ENCODE data around the gene FN3K. TPM values are rescaled to one million over a fixed set of nuclear protein-coding genes. Genes with fewer than 3 reads are reported as not detected.

The FN3K gene
- total and polyA plus RNA-seq, 2 of the 8 experiments (the other 6 are each of a cell fraction or from before 2014, with no cell fraction given): 0.88 to 14.2 TPM

- no peak for TF ChIP-seq SUZ12 (IDR thresholded peaks at IDR 0.05; ENCODE audit: low read length)
- TF ChIP-seq POU5F1 (IDR thresholded peaks at IDR 0.05; ENCODE audit: low read depth, low read length): no peak
- no peak for TF ChIP-seq RXRA (IDR thresholded peaks at IDR 0.05; ENCODE audit: insufficient read depth, low read depth, low read length)
- no peak for TF ChIP-seq EP300 (IDR thresholded peaks at IDR 0.05; ENCODE audit: borderline replicate concordance in 1 of 2, low read depth in 2 of 2, low read length in 2 of 2)
- TF ChIP-seq SP2 (IDR thresholded peaks at IDR 0.05; ENCODE audit: low read length): no peak
- no peak for TF ChIP-seq ZNF274 (IDR thresholded peaks at IDR 0.05; ENCODE audit: borderline replicate concordance, extremely low read depth, low read length)
- TF ChIP-seq BACH1 (IDR thresholded peaks at IDR 0.05; ENCODE audit: low read length): peak; percentile 77
- TF ChIP-seq KDM5A (IDR thresholded peaks at IDR 0.05; ENCODE audit: low read length): no peak
- TF ChIP-seq HDAC6 (IDR thresholded peaks at IDR 0.05; ENCODE audit: low read depth, low read length): no peak
- no peak for TF ChIP-seq CHD1 (IDR thresholded peaks at IDR 0.05; ENCODE audit: low read depth, low read length)
- TF ChIP-seq FOSL1 (IDR thresholded peaks at IDR 0.05; ENCODE audit: insufficient read depth, low read depth, low read length): no peak
- TF ChIP-seq MAFK (IDR thresholded peaks at IDR 0.05; ENCODE audit: low read depth, low read length): no peak
- TF ChIP-seq SIN3A (conservative IDR thresholded peaks at IDR 0.05 in 1 of 2, IDR thresholded peaks at IDR 0.05 in 1 of 2; ENCODE audit: low read depth in 1 of 2, low read length in 2 of 2): 0 out of 4 replicates have a peak, but pooled peaks have one; percentile 5 to 48
- TF ChIP-seq RFX5 (IDR thresholded peaks at IDR 0.05; ENCODE audit: borderline replicate concordance, low read depth, low read length): no peak
- TF ChIP-seq CTBP2 (IDR thresholded peaks at IDR 0.05; ENCODE audit: borderline replicate concordance, insufficient read depth, insufficient read length, low read length): peak; percentile 52
- TF ChIP-seq CBX8 (IDR thresholded peaks at IDR 0.05; ENCODE audit: borderline replicate concordance, low read depth, low read length): no peak
- no peak for TF ChIP-seq EZH2 (IDR thresholded peaks at IDR 0.05; ENCODE audit: low read depth, low read length, severe bottlenecking)
Measured at GRCh38 chr17:82751571-82752370, 16.4 kb downstream of the FN3K start, which contains the start of gene TBCD (continued).

All from H1 (cell line).